CD14-positive monocyte (primary cell): ENCODE measurements around the gene ZNF385B. TPM values are rescaled to one million over a fixed set of nuclear protein-coding genes. Genes with fewer than 3 reads are reported as not detected.

Experiments used
- DNase-seq, 3 donors: peaks; one replicate each; pipeline ENCODE4 v3.0.0-alpha.2; 2011 to 2022
- H2AFZ ChIP-seq: 2 replicates; pipeline ENCODE4 v1.6.0; 2012; ENCODE audit warnings: mild to moderate bottlenecking, low read depth, low read length, inconsistent platforms; ENCODE audit not compliant: insufficient read depth, poor library complexity, severe bottlenecking
- H3K27ac ChIP-seq, 2 donors: 1 replicate in 1 of 2; 2 replicates in 1 of 2; pipeline ENCODE4 v1.5.1; 2012 to 2013; ENCODE audit warnings: low read length in 2 of 2, control low read depth in 1 of 2, inconsistent platforms in 1 of 2, low read depth in 1 of 2, mild to moderate bottlenecking in 1 of 2
- H3K27me3 ChIP-seq, 2 donors: one replicate each; pipeline versions ENCODE4 v1.6.0 to v1.6.1; 2011 to 2013; ENCODE audit warnings: low read length in 2 of 2; ENCODE audit not compliant: control insufficient read depth in 2 of 2, insufficient read depth in 2 of 2
- H3K36me3 ChIP-seq, 2 donors: replicated peaks in 1 of 2; 1 replicate in 1 of 2; 2 replicates in 1 of 2; pipeline versions ENCODE4 v1.5.1 to v1.6.1; 2012 to 2013; ENCODE audit warnings: low read length in 2 of 2, control low read depth in 1 of 2, inconsistent platforms in 1 of 2, mild to moderate bottlenecking in 1 of 2; ENCODE audit not compliant: insufficient read depth in 2 of 2, control insufficient read depth in 1 of 2
- H3K4me1 ChIP-seq, 2 donors: 1 replicate in 1 of 2; 2 replicates in 1 of 2; pipeline versions ENCODE4 v1.5.1 to v1.6.1; 2012 to 2013; ENCODE audit warnings: low read length in 2 of 2, control low read depth in 1 of 2, inconsistent platforms in 1 of 2, mild to moderate bottlenecking in 1 of 2, moderate library complexity in 1 of 2; ENCODE audit not compliant: insufficient read depth in 2 of 2, control insufficient read depth in 1 of 2
- H3K4me2 ChIP-seq: replicated peaks from 2 replicates; pipeline ENCODE3; 2012; ENCODE audit warnings: low read length, moderate library complexity, mild to moderate bottlenecking; ENCODE audit not compliant: poor library complexity, severe bottlenecking; ENCODE audit errors: extremely low read depth
- H3K4me3 ChIP-seq, 3 experiments: fragments of 200-600 bp in 1 of 3; sonication (generic) in 1 of 3; replicated peaks in 1 of 3; 1 replicate in 2 of 3; 2 replicates in 1 of 3; pipeline ENCODE4 v1.5.1; 2011 to 2013; ENCODE audit warnings: low read length in 3 of 3, mild to moderate bottlenecking in 3 of 3, control low read depth in 2 of 3, low read depth in 2 of 3, inconsistent platforms in 1 of 3, moderate library complexity in 1 of 3
- H3K79me2 ChIP-seq: 2 replicates; pipeline ENCODE4 v1.6.0; 2012; ENCODE audit warnings: mild to moderate bottlenecking, control low read depth, inconsistent platforms, low read length, moderate library complexity; ENCODE audit not compliant: insufficient read depth
- H3K9ac ChIP-seq: 2 replicates; pipeline ENCODE4 v1.6.0; 2017; ENCODE audit warnings: low read length, mild to moderate bottlenecking; ENCODE audit not compliant: insufficient read depth, poor library complexity, severe bottlenecking
- H3K9me3 ChIP-seq, 2 donors: replicated peaks in 1 of 2; 1 replicate in 1 of 2; 2 replicates in 1 of 2; pipeline versions ENCODE4 v1.5.1 to v1.6.1; 2012 to 2013; ENCODE audit warnings: low read length in 2 of 2, control low read depth in 1 of 2; ENCODE audit not compliant: control insufficient read depth in 1 of 2, insufficient read depth in 1 of 2
- H4K20me1 ChIP-seq: 2 replicates; pipeline ENCODE4 v1.6.0; 2012; ENCODE audit warnings: mild to moderate bottlenecking, low read length, control low read depth, moderate library complexity; ENCODE audit not compliant: insufficient read depth
- H3K27ac Mint-ChIP-seq, 7 donors: one replicate each; pipeline ENCODE4 v1.8.0; 2020; ENCODE audit warnings: mild to moderate bottlenecking in 7 of 7, mixed read lengths in 7 of 7, moderate library complexity in 6 of 7, inconsistent platforms in 2 of 7
- H3K27me3 Mint-ChIP-seq, 3 donors: one replicate each; pipeline ENCODE4 v1.8.0; 2021 to 2022; ENCODE audit warnings: low read depth in 3 of 3, mild to moderate bottlenecking in 3 of 3, mixed read lengths in 3 of 3, moderate library complexity in 3 of 3, inconsistent platforms in 1 of 3
- H3K36me3 Mint-ChIP-seq, 2 donors: one replicate each; pipeline ENCODE4 v1.8.0; 2020; ENCODE audit warnings: mixed read lengths in 2 of 2, inconsistent platforms in 1 of 2, mild to moderate bottlenecking in 1 of 2
- H3K4me1 Mint-ChIP-seq: one replicate; pipeline ENCODE4 v1.8.0; 2020; ENCODE audit warnings: mild to moderate bottlenecking, mixed read lengths
- H3K4me3 Mint-ChIP-seq, 2 donors: one replicate each; pipeline ENCODE4 v1.8.0; 2020; ENCODE audit warnings: mild to moderate bottlenecking in 2 of 2, mixed read lengths in 2 of 2, moderate library complexity in 1 of 2
- H3K9me3 Mint-ChIP-seq, 7 donors: one replicate each; pipeline ENCODE4 v1.8.0; 2020 to 2022; ENCODE audit warnings: mixed read lengths in 7 of 7, mild to moderate bottlenecking in 6 of 7, moderate library complexity in 6 of 7, inconsistent platforms in 2 of 7
- CTCF ChIP-seq: fragments of 200-600 bp; IDR thresholded peaks from one replicate; pipeline ENCODE4 v1.8.0; 2022; ENCODE audit warnings: antibody characterized with exemption, mild to moderate bottlenecking
- WGBS: methylation state at CpG from one replicate; pipeline ENCODE4 v1.1.5; 2013; ENCODE audit warnings: missing lambda C conversion rate; ENCODE audit not compliant: insufficient coverage; 5-methylcytosine and 5-hydroxymethylcytosine counted together
- intact Hi-C, 2 donors: fragments of 100-400 bp; cut with micrococcal nuclease; formaldehyde crosslinking; loops; one replicate each; pipeline versions ENCODE4 v1.15.0 to v1.15.1; 2023
- polyA plus RNA-seq, 3 donors: library from polyadenylated mRNA; depleted of rRNA in 1 of 3; unstranded in 2 of 3; stranded (reverse) in 1 of 3; fragments of 300-500 nt in 2 of 3; fragments of >200 nt in 1 of 3; fragmentation: Illumina TruSeq in 2 of 3; gene quantifications; 1 replicate in 2 of 3; 2 replicates in 1 of 3; pipeline ENCODE4 v1.2.3, GENCODE V29; 2012 to 2021

ZNF385B gene
- polyA plus RNA-seq, 3 donors = not detected

- WGBS = 89% methylated on average over 2 of the region's 4 CpGs
- Histone ChIP-seq H3K9ac (no peak overlapping the region), H3K36me3 (no peaks in the 10 kb centered on the region), H3K4me1 (no peaks in the 10 kb centered on the region), H2AFZ (no peak overlapping the region), H3K4me2 (no peak overlapping the region), H3K79me2 (no peaks in the 10 kb centered on the region), H3K27me3 (no peaks in the 10 kb centered on the region), H3K9me3 (peaks cover 0 to 2% of the 10 kb centered on the region in 2 donors), H3K27ac (no peak overlapping the region), H4K20me1 (no peaks in the 10 kb centered on the region), H3K4me3 (no peak overlapping the region)
- Mint-ChIP-seq H3K27me3 (peaks cover 0 to 2% (median 0%) of the 10 kb centered on the region in 3 donors), H3K4me1 (no peaks in the 10 kb centered on the region), H3K9me3 (peaks cover 0 to 3% (median 0%) of the 10 kb centered on the region in 7 donors), H3K4me3 (no peak overlapping the region), H3K27ac (no peak overlapping the region), H3K36me3 (no peaks in the 10 kb centered on the region)
- intact Hi-C loops = no loop called here
- DNase-seq = no peak
- TF ChIP-seq CTCF = no peak
These were observed 342.6 kb downstream of the ZNF385B start for GRCh38 chr2:179518830-179519229.

- H3K9ac ChIP-seq = no peak overlapping the region
These were observed 348.2 kb downstream of the ZNF385B start for GRCh38 chr2:179513181-179513580.

More at GRCh38 chr2:179513181-179513580, 348.2 kb downstream of the ZNF385B start:
- H3K9me3 Mint-ChIP-seq = peaks cover 0 to 3% (median 0%) of the 10 kb centered on the region in 7 donors
- Histone ChIP-seq H3K4me2 (no peak overlapping the region), H2AFZ (no peak overlapping the region), H3K79me2 (no peaks in the 10 kb centered on the region), H3K36me3 (no peaks in the 10 kb centered on the region), H4K20me1 (no peaks in the 10 kb centered on the region), H3K9me3 (peaks cover 0 to 2% of the 10 kb centered on the region in 2 donors), H3K27me3 (no peaks in the 10 kb centered on the region), H3K27ac (no peak overlapping the region), H3K4me1 (no peaks in the 10 kb centered on the region), H3K4me3 (no peak overlapping the region)
- H3K27me3 Mint-ChIP-seq = no peaks in the 10 kb centered on the region
- H3K36me3 Mint-ChIP-seq = no peaks in the 10 kb centered on the region
- TF ChIP-seq CTCF = no peak
- no CpG with 5 or more reads among the region's 1 CpG for WGBS
- no peak for DNase-seq
- H3K4me1 Mint-ChIP-seq = no peaks in the 10 kb centered on the region
- H3K27ac Mint-ChIP-seq = no peak overlapping the region
- intact Hi-C loops = no loop called here
- no peak overlapping the region for H3K4me3 Mint-ChIP-seq
